HL-60/S4 treated with retinoic acid at 250 ng/mL for 4 days and 3 days (cell line): ENCODE results near the gene MACF1.
"Not testable (repeated sequence)": the region's sequence is repeated elsewhere in the genome, so short reads cannot be mapped to it uniquely, and the experiment has no call there.

ENCODE experiments used
- in situ Hi-C: fragments of 300-500 bp; cut with MboI; formaldehyde crosslinking; loops from 2 replicates; pipeline ENCODE4 v1.7.0; 2022; ENCODE audit warnings: low sequenced_read_pairs

MACF1 gene

GRCh38 chr1:39501666-39502065 lies 297.2 kb downstream of the MACF1 start:
- in situ Hi-C loops: no loop called here

- in situ Hi-C loops: not testable (repeated sequence)
These were observed 299.9 kb downstream of the MACF1 start for GRCh38 chr1:39504436-39504835.

- in situ Hi-C loops: no loop called here
These were observed 300.8 kb downstream of the MACF1 start for GRCh38 chr1:39505289-39505688.

- in situ Hi-C loops: no loop called here
These were observed 302.9 kb downstream of the MACF1 start for GRCh38 chr1:39507230-39507928.

- in situ Hi-C loops: no loop called here
These were observed 303.8 kb downstream of the MACF1 start for GRCh38 chr1:39508266-39508665.

DNA sequence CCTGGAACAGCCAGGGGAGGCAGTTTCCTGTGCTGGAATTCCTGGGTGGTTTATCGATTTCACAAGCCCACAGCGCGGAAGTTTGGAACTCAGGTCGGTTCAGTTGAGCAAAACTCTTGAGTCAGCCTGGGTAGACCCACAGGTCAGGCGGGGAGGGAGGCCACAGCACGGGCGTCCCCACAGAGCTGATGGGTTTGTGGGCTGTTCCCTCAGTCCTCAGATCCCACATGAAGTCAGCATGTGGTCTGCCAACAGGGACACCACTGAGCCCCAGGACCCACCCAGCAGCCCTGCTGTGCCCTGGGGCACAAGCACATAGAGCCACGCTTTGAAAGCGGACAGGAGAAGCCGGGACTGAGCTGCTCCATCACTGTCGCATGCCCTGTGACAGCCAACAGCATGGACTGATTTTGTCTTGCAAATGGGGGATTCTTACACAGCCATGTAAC lies 304.4 kb downstream of the MACF1 start:
- in situ Hi-C loops: no loop called here

DNA sequence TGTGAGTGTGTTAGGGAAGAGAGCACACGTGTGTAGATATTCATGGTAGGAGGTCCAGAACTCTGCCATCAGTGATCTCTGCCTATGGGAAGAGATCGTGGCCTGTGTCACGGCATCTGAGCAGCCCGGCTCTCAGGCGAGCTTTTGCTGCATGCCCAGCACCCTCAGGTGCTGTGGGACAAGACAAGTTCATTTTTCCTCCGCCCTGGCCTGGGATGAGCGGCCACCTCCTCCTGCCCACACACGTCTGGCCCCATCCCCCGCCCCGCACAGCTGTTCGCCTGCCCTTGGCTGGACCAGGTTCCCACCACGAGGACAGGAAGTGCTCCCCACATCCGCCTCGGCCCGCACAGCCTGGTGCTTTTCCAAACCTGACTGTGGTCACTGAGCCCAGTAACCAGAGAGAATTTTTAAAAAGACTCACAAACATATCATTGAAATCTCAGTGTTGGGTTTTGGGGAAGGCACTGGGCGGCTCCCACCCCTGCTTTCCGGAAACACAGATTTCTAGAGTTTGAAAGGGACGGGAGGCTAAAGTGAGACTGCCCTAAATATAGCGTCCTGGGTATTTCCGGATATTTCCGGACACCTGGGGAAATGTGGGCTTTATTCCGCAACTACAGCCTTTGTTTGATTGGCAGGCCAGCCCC lies 305.0 kb downstream of the MACF1 start:
- in situ Hi-C loops: no loop called here

DNA sequence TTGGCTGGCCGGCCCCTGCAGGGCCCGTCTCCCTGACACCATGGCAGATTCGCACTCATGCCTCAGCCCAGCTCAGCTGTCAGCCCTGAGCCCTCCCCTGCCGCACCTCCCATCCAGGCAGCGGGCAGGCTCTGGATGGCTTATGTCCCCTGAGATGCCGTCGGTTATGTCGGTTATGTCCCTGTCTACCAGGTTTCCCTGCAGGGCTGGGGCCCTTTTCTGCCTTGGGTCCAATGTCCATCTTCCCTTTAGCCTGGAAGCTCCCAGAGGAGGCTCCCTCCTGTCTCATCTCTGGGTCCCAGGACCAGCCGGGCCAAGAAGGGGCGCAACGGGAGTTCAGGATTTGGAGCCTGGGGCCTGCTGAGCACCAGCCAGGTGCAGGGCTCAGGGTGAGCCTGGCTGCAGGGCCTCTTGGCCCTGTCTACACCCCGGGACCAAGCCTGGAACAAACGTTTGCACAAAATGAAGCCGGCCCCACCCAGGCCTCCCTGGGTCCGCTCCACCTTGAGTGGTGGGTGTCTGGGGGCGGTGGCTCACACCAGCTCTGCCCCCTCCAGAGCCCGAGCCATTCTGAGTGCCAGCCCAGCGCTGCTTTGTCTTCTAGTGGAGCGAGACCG lies 306.2 kb downstream of the MACF1 start:
- in situ Hi-C loops: not testable (repeated sequence)

DNA sequence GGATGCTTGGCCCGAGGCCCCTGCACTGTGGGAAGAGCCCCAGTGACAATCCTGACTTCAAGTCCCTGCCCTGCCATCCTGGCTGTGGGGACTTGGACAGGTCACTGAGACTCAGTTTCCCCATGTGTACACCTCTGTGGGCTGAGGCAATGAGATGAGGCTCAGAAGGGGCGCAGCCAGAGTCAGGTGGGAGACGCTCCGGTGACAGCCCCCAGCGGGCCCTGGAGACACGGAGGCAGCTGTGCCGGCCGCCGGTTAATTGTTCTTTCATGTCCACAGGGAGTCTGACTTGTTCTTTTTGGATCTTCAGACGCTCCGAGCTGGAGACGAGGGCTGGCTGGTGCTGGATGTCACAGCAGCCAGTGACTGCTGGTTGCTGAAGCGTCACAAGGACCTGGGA lies 307.0 kb downstream of the MACF1 start:
- in situ Hi-C loops: not testable (repeated sequence)

GRCh38 chr1:39512234-39512847 lies 307.8 kb downstream of the MACF1 start:
- in situ Hi-C loops: not testable (repeated sequence)

DNA sequence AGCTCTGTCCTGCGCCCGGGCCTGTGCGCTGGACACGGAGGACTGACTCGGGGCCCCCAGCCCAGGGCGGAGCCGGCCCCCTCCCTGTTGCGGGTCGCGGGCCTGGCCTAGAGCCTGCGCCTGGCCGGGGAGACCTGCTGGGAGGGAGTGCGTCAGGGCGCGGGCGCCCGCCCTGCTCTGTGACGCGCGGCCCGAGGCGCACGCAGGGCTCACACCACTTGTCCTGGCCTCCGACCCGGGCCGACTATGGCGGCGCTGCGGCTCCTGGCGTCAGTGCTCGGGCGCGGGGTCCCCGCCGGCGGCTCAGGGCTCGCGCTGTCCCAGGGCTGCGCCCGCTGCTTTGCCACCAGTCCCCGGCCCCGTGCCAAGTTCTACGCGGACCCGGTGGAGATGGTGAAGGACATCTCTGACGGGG lies 310.2 kb downstream of the MACF1 start:
- in situ Hi-C loops: not testable (repeated sequence)

GRCh38 chr1:39515131-39516086 lies 310.9 kb downstream of the MACF1 start:
- in situ Hi-C loops: not testable (repeated sequence)

DNA sequence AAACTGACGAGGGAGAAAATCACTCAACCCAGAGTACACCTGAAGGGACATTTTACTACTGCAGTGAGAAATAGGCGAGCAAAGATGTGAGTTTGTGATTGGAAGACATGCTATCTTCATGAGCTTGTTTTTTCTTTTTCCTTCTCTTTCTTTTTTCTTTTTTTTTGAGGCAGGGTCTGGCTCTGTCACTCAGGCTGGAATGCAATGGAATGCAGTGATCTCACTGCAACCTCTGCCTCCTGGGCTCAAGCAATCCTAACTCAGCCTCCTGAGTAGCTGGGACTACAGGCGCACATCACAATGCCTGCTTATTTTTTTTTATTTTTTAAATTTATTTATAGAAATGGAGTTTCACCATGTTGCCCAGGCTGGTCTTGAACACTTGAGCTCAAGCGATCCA lies 312.3 kb downstream of the MACF1 start:
- in situ Hi-C loops: not testable (repeated sequence)

DNA sequence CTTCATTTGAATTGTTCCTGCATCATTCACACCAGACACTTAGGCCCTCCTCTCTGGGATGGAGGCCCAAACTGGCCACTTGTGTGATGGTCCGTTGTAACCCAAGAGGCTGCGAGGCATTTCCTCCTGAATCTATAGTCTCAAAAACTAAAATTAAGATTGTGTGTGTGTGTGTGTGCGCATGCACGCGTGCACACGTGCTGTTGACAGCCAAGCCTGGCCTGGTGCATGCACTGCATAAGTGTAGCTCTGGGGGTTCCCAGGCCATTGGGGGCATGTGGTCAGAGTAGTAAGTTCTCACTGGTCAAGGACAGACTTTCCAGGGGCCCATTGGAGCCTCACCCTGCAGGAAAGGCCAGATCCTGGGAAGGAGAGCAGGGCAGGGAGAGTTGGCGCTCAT lies 313.4 kb downstream of the MACF1 start:
- in situ Hi-C loops: not testable (repeated sequence)

- in situ Hi-C loops: not testable (repeated sequence)
These were observed 314.9 kb downstream of the MACF1 start for GRCh38 chr1:39519376-39519775.

- in situ Hi-C loops: not testable (repeated sequence)
These were observed 317.7 kb downstream of the MACF1 start for GRCh38 chr1:39522221-39522620.

DNA sequence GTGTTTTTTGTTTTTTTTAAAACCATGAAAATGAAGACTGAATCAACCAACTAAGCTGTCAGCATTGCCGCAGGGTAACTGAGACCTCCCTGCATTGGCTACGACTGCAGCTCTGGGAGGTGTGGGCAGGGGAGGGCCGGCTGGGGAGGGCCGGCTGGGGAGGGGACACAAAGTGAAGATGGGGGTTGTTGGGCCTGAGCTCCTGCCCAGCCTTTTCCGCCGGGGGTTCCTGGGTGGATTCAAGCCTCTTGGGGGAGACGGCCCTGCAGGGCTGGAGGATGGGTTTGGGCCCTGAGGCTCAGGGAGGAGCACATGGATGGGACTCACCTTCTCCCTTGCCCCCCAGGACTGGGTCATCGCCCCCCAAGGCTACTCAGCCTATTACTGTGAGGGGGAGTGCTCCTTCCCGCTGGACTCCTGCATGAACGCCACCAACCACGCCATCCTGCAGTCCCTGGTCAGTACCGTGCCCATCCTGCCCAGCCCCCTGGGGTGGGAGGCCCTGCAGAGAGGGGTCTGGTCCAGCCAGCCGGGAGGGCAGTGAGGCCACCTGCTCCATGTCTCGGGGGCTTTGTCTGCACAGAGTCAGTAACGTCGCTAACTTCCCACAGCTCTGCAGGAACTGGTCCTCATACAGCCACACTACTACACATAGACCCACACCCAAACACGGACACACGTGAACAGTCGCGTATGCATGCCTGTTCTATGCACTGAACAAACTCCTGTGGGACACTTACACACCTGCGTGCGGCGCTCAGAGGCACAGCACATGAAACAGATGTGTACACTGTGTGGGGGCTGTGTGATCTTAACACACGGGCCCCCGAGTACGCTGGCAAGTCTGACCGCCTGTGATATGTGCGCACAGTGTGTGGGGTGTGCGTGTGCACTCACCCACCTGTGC lies 318.4 kb downstream of the MACF1 start:
- in situ Hi-C loops: no loop called here

- in situ Hi-C loops: no loop called here
These were observed 319.7 kb downstream of the MACF1 start for GRCh38 chr1:39524171-39524570.

DNA sequence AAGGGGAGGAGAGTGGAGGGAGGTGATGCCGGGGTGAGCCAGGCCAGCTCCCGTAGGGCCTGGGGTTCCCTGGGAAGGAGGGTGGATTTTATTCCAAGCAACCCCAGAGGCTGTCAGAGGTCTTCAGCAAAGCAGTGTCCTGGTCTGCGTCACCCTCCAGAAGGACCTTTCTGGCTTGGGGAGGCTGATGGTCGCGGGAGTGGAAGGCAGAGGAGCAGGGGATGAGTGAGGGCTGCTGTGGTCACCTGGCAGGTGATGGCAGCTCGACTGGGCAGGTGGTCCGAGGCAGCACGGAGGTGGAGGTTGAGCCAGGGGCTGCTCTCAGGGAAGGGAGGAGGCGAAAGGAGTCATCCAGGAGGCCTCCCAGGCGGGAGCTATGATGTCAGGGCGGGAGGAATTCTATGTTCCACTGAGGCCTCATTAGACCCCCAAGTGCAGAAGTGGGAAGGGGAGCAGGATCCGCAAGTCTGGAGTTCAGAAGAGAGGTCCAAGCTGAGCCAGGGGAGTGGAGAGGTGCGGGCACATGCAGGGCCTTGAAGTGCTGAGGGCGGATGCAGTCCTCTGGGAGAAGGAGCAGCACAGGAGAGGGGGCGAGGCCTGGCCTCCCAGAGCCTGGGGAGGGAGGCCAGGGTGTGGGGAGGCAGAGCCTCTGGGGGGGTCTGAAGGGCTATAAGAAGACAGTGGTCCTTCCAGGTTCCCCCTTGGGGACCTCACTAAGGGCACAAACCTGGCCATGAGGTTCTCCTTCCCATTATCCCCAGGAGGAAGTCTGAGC lies 320.3 kb downstream of the MACF1 start:
- in situ Hi-C loops: no loop called here
